Activated CD4-positive, alpha-beta T cell treated with anti-CD3 and anti-CD28 coated beads for 36 hours (primary cell): ENCODE results near the gene ATP8A2. TPM values are rescaled to one million over a fixed set of nuclear protein-coding genes. Genes with fewer than 3 reads are reported as not detected.
"Not testable (repeated sequence)": the region's sequence is repeated elsewhere in the genome, so short reads cannot be mapped to it uniquely, and the experiment has no call there.

ENCODE experiments used
- ATAC-seq: fragments of 200-7000 bp; cut with Tn5 transposase; one replicate; pipeline ENCODE4 v1.10.0; 2021; ENCODE audit warnings: mild to moderate bottlenecking, moderate library complexity
- CTCF ChIA-PET: fragments of 350-600 bp; sonication (Branson Sonifier 250); formaldehyde crosslinking; loops from one replicate; lab custom pipeline; 2021; ENCODE audit warnings: antibody characterized with exemption; lab: Charles Lee
- POLR2A ChIA-PET: fragments of 350-600 bp; sonication (Branson Sonifier 250); formaldehyde crosslinking; loops from one replicate; lab custom pipeline; 2021; ENCODE audit warnings: antibody characterized with exemption, inconsistent platforms; lab: Charles Lee
- DNase-seq: peaks from one replicate; pipeline ENCODE4 v3.0.0-alpha.2; 2020
- H3K27ac Mint-ChIP-seq: one replicate; pipeline ENCODE4 v1.8.0; 2021; ENCODE audit warnings: mixed read lengths
- H3K27me3 Mint-ChIP-seq: one replicate; pipeline ENCODE4 v1.8.0; 2021; ENCODE audit warnings: mixed read lengths
- H3K36me3 Mint-ChIP-seq: one replicate; pipeline ENCODE4 v1.8.0; 2021; ENCODE audit warnings: low read depth, mixed read lengths
- H3K4me1 Mint-ChIP-seq: one replicate; pipeline ENCODE4 v1.8.0; 2021; ENCODE audit warnings: mixed read lengths
- H3K4me3 Mint-ChIP-seq: one replicate; pipeline ENCODE4 v1.8.0; 2021; ENCODE audit warnings: mild to moderate bottlenecking, moderate library complexity, mixed read lengths
- H3K9me3 Mint-ChIP-seq: one replicate; pipeline ENCODE4 v1.8.0; 2021; ENCODE audit warnings: low read depth, mixed read lengths
- intact Hi-C, 2 experiments: fragments of 100-400 bp; cut with DNase I in 1 of 2; cut with micrococcal nuclease in 1 of 2; formaldehyde crosslinking; loops; one replicate each; pipeline versions ENCODE4 v1.14.2 to v1.15.1; 2022 to 2024; cut with DNase I, micrococcal nuclease
- total RNA-seq, 2 experiments: library from RNA; stranded (reverse); gene quantifications; one replicate each; pipeline ENCODE4 v1.2.3, GENCODE V29; 2021

Gene ATP8A2
- total RNA-seq, 2 experiments from 2014 or later = 0.30 to 0.39 TPM

DNA sequence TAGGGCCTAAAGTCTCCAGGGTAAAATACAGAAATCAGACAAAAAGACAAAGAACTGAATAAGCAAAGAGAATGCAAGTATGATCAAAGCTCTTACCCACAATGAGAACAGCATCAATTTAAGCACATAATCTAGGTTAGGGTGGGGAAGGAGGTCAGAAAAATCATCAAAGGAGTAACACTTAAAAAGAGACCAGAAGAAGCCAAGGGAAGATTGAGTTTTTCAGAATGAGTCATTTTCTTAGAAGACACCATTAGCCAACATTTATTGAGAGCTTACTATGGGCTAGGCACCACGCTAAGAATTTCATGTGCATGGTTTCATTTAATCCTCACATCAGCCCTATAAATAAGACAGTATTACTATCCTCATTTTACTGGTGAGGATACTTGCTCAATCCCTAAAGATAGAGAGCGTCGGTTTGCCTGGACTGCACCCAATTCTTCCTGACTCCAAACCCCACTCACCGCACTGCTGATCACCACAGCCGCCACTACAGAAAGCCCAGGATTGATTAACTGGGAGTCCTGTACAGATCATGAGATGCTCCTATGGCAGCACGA lies 681.7 kb downstream of the ATP8A2 start:
- POLR2A ChIA-PET = no interaction called here
- Mint-ChIP-seq H3K9me3 (no peaks in the 10 kb centered on the region), H3K27me3 (peaks cover 28% of the 10 kb centered on the region), H3K4me3 (no peak overlapping the region), H3K27ac (no peak overlapping the region), H3K36me3 (no peaks in the 10 kb centered on the region), H3K4me1 (peaks cover 17% of the 10 kb centered on the region)
- intact Hi-C loops = no loop called here
- ATAC-seq = no peak
- DNase-seq = no peak
- CTCF ChIA-PET = interaction anchor here (1.2 kb wide), 1 partner anchor 36 kb away, joined by 4 read pairs; no protein-coding TSS in a partner anchor

DNA sequence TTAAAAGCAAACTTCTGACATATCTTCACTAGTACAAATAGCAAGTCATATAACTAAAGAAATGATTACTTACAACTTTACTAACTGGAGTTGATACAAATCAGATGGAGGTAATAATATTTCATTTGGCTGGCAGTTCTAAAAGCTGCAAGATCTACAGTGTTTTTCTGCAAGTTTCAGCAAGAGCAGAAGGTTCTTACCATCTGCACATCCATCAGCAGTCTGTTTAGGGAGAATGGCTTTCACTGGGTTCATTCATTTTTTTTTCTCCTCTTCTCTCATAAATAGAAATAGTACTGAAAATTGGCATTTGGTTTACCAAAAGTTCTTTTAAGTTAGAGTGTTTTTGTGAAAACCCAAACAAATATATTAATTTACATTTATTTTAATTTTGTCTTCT lies 683.1 kb downstream of the ATP8A2 start:
- H3K36me3 Mint-ChIP-seq = no peaks in the 10 kb centered on the region
- DNase-seq = no peak
- no peak overlapping the region for H3K4me3 Mint-ChIP-seq
- intact Hi-C loops = no loop called here
- POLR2A ChIA-PET = no interaction called here
- H3K27ac Mint-ChIP-seq = no peak overlapping the region
- peaks cover 11% of the 10 kb centered on the region for H3K4me1 Mint-ChIP-seq
- H3K27me3 Mint-ChIP-seq = peaks cover 18% of the 10 kb centered on the region
- H3K9me3 Mint-ChIP-seq = no peaks in the 10 kb centered on the region
- CTCF ChIA-PET = no interaction called here
- ATAC-seq = no peak

DNA sequence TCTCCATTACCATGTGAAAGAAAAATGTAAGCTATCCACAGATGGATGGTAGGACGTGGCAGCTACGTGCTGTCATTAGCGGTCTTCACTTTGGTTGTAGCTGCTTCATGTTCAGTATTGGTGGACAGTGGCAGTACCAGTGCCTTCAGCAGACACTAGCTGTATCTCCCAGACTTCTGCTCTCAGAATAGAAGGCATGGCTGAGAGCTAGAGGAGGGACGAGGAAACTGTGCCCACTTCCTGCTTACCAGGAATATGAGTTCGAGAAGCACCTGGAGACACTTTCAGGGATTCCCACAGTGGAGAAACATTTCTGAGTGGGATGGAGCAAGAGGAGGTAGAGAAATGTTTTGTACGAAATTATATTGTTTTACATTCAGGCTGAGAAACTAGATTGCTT lies 686.9 kb downstream of the ATP8A2 start:
- ChIA-PET POLR2A (no interaction called here), CTCF (interaction anchor here (0.8 kb wide), 1 partner anchor 9 kb away, joined by 5 read pairs; no protein-coding TSS in a partner anchor)
- Mint-ChIP-seq H3K4me1 (no peaks in the 10 kb centered on the region), H3K36me3 (no peaks in the 10 kb centered on the region), H3K27me3 (peaks cover 6% of the 10 kb centered on the region), H3K4me3 (no peak overlapping the region), H3K9me3 (no peaks in the 10 kb centered on the region), H3K27ac (no peak overlapping the region)
- intact Hi-C loops = no loop called here
- no peak for DNase-seq
- no peak for ATAC-seq

DNA sequence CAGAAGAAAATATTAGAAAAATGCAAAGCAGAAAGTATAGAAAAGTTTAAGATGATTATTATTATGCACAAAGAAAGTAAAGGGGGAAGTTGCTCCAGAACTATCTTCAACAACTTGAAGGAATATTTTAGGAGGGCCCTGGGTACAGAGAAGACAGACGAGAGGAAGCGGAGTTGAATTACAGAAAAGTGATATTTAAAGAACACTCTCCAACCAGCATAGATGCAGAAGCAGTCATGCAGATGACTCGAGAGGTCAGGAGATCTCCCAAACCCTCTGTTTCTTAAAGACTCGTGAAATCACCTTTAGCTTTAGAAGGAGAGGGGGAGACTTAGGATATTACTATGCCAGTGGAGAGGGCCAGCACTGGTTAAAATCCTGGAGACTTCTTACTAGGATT lies 688.6 kb downstream of the ATP8A2 start:
- DNase-seq (no peak), ATAC-seq (no peak)
- Mint-ChIP-seq H3K27me3 (peaks cover 6% of the 10 kb centered on the region), H3K4me3 (no peak overlapping the region), H3K9me3 (no peaks in the 10 kb centered on the region), H3K36me3 (no peaks in the 10 kb centered on the region), H3K4me1 (no peaks in the 10 kb centered on the region), H3K27ac (no peak overlapping the region)
- CTCF ChIA-PET = no interaction called here
- POLR2A ChIA-PET = no interaction called here
- intact Hi-C loops = no loop called here

DNA sequence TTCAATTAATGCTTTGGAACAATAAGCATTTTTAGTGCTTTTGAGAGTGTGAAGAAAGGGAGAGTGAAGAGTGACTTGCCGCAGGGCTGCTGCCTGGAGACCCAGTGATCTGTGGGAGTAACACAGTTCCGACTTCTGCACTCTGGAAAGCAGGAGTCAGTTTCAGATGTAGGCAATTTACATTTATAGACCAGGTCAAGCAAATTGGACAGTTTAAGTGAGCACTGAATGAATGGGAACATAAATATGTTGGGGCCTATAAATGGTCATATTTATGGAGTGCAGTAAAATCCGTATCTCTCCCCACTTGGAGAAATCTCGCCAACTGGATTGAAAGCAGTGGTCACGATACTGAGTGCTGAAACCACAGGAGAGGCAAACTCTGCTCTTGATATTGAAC lies 689.5 kb downstream of the ATP8A2 start:
- peaks cover 6% of the 10 kb centered on the region for H3K27me3 Mint-ChIP-seq
- H3K4me3 Mint-ChIP-seq = no peak overlapping the region
- ChIA-PET CTCF (interaction anchor here (0.6 to 1.1 kb wide), 2 partner anchors 487 to 543 kb away, joined by 3 read pairs; no protein-coding TSS in a partner anchor), POLR2A (no interaction called here)
- intact Hi-C loops = no loop called here
- H3K4me1 Mint-ChIP-seq = no peaks in the 10 kb centered on the region
- ATAC-seq = no peak
- no peak overlapping the region for H3K27ac Mint-ChIP-seq
- H3K36me3 Mint-ChIP-seq = no peaks in the 10 kb centered on the region
- H3K9me3 Mint-ChIP-seq = no peaks in the 10 kb centered on the region
- no peak for DNase-seq

DNA sequence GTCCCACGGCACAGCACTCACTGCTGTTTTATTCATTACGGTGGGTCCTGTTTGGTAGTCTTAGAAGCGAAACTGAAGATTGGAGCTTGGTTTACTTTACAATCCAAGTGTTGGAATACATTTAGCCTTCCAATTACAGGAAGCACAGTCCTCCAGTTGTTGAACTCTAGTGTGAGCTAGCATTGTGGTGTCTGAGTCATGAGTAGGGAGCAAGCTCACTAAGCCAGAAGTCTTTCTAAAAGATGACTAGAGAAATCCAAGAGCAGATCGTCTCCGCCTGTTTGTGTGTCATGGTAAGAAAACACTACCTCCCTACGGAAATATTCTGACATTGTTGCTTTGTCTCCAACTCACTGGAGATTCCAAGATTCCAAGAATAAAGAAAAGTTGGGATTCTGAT lies 690.2 kb downstream of the ATP8A2 start:
- intact Hi-C loops = loop anchor here (1.0 to 2.0 kb wide), 3 partner anchors 233 to 488 kb away; no protein-coding TSS in a partner anchor
- H3K36me3 Mint-ChIP-seq = no peaks in the 10 kb centered on the region
- H3K4me1 Mint-ChIP-seq = no peaks in the 10 kb centered on the region

DNA sequence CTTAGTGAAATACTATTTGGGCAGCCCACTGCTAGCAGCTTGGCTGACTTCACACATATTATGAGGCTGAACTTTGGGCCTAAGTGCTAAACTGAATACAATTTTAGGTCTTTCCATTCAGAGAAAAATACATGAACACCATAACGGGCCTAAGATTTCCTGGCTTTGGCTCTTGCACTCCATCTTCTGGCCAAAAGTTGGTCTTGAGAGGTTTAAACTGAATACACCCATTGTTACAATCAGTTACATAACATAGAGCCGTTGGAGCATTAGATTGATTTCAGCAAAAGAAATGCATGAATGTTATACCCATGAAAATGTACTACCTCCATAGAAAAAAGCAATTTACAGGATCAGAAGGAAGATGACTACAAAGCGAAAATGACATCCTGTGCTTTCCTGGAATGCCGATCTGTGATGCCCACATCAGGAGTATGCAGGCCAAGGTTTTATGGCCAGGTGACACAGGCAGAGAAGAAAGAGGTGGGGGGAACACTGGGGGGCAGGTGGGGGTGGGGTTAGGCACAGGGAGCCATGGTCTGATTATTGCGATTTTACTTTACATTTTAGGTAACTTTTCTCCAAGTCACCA lies 691.2 kb downstream of the ATP8A2 start:
- Mint-ChIP-seq H3K9me3 (no peaks in the 10 kb centered on the region), H3K27ac (no peak overlapping the region), H3K4me1 (no peaks in the 10 kb centered on the region), H3K36me3 (no peaks in the 10 kb centered on the region), H3K27me3 (peaks cover 1% of the 10 kb centered on the region), H3K4me3 (no peak overlapping the region)
- ChIA-PET POLR2A (no interaction called here), CTCF (no interaction called here)
- intact Hi-C loops = loop anchor here (1.0 to 2.0 kb wide), 4 partner anchors 234 to 489 kb away; no protein-coding TSS in a partner anchor
- DNase-seq (peak; percentile 40), ATAC-seq (peak; percentile 49)

More for the DNA sequence above, 690.2 kb downstream of the ATP8A2 start:
- Mint-ChIP-seq H3K27ac (no peak overlapping the region), H3K9me3 (no peaks in the 10 kb centered on the region), H3K4me3 (no peak overlapping the region), H3K27me3 (peaks cover 6% of the 10 kb centered on the region)
- ChIA-PET CTCF (interaction anchor here (0.6 to 1.1 kb wide), 2 partner anchors 487 to 585 kb away, joined by 3 read pairs; no protein-coding TSS in a partner anchor), POLR2A (no interaction called here)
- DNase-seq = no peak
- no peak for ATAC-seq

DNA sequence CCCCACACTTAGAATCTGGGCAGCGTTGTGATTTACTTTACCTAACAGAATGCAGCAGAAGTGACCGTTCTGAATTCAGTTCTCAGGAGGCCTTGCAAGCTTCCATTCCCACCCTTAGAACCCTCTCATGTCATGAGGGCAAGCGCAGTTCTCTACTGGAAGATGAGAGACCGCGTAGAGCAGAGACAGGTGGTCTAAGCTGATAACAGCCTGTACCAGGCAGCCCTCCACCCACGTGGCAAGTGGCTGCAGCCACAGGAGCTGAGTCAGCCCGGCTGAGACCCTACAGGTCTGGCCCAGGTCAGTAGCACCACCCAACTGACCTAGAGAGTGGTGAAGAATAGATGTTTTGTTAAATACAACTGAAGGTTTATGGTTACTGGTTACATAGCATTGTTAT lies 694.7 kb downstream of the ATP8A2 start:
- CTCF ChIA-PET = interaction anchor here (0.6 kb wide), 1 partner anchor 262 kb away, joined by 3 read pairs; no protein-coding TSS in a partner anchor
- H3K27me3 Mint-ChIP-seq, intact Hi-C loops, ATAC-seq, POLR2A ChIA-PET, H3K4me3 Mint-ChIP-seq, H3K9me3 Mint-ChIP-seq, DNase-seq, H3K4me1 Mint-ChIP-seq, H3K36me3 Mint-ChIP-seq, H3K27ac Mint-ChIP-seq: not testable (repeated sequence)

DNA sequence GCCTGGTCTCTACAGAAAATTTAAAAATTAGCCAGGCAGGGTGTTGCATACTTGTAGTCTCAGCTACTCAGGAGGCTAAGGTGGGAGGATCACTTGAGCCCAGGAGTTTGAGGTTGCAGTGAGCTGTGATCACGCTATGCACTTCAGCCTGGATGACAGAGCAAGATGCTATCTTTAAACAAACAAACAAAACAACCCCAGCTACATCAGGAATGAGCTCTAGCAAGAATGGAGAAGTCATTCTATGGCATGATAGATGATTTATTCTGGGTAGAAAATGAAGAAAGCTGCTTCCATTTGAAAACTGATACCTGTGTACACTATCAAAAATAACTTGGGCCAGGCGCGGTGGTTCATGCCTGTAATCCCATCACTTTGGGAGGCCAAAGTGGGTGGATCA lies 695.8 kb downstream of the ATP8A2 start:
- ChIA-PET POLR2A (no interaction called here), CTCF (interaction anchor here (0.7 to 1.8 kb wide), 4 partner anchors 9 to 493 kb away, joined by 3 to 5 read pairs (median 4); no protein-coding TSS in a partner anchor)
- Mint-ChIP-seq H3K27me3 (peaks cover 3% of the 10 kb centered on the region), H3K4me1 (no peaks in the 10 kb centered on the region), H3K4me3 (no peak overlapping the region), H3K9me3 (no peaks in the 10 kb centered on the region), H3K27ac (no peak overlapping the region), H3K36me3 (no peaks in the 10 kb centered on the region)
- no peak for DNase-seq
- intact Hi-C loops = no loop called here
- ATAC-seq = no peak

DNA sequence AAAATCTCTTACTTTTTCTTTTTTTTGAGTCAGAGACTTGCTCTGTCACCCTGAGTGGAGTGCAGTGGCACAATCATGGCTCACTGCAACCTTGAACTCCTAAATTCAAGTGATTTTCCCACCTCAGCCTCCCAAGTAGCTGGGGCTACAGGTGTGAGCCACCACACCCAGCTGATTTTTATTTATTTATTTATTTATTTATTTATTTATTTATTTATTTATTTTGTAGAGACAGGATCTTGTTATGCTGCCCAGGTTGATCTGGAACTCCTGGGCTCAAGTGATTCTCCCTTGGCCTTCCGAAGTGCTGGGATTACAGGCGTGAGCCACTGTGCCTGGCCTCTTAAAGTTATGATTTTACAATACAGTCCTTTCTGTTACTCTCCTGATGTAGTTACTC lies 696.6 kb downstream of the ATP8A2 start:
- H3K27ac Mint-ChIP-seq, POLR2A ChIA-PET, H3K9me3 Mint-ChIP-seq, H3K27me3 Mint-ChIP-seq, DNase-seq, intact Hi-C loops, H3K36me3 Mint-ChIP-seq, H3K4me3 Mint-ChIP-seq, H3K4me1 Mint-ChIP-seq, ATAC-seq: not testable (repeated sequence)
- CTCF ChIA-PET = interaction anchor here (0.5 to 1.8 kb wide), 6 partner anchors 10 to 947 kb away, joined by 3 to 5 read pairs (median 4); no protein-coding TSS in a partner anchor

DNA sequence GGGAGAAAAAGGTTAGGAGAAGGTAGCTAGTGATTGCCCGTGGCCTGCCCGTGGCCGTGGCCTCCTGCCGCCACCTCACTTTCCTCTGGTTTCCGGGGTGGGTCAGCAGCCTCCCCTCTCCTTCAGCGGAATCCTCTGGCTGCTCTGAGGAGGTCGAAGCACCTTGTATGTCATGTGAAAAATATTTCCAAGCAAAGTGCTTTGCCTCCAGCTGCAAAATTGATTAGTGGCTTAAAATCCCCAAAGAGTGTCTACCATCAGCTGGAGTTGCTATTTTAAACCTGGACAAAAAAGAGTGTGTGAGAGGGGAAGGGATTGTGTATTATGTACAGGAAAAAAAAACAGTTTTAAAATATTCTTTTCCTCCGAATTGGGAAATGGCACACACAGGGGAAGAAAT lies 697.9 kb downstream of the ATP8A2 start:
- not testable (repeated sequence) for ATAC-seq, H3K4me3 Mint-ChIP-seq, H3K27me3 Mint-ChIP-seq, H3K36me3 Mint-ChIP-seq, H3K9me3 Mint-ChIP-seq, H3K4me1 Mint-ChIP-seq, H3K27ac Mint-ChIP-seq, DNase-seq
- POLR2A ChIA-PET = interaction anchor here (0.6 kb wide), 1 partner anchor 492 kb away, joined by 3 read pairs; no protein-coding TSS in a partner anchor
- CTCF ChIA-PET = interaction anchor here (0.9 to 1.2 kb wide), 2 partner anchors 22 to 495 kb away, joined by 3 to 4 read pairs; no protein-coding TSS in a partner anchor
- intact Hi-C loops = loop anchor here in 1 of 2 experiments (5.0 kb wide), 1 partner anchor 562 kb away; no protein-coding TSS in a partner anchor
